ENCODE measurements around the gene SLC35E1. TPM values are rescaled to one million over a fixed set of nuclear protein-coding genes. Genes with fewer than 3 reads are reported as not detected.

The SLC35E1 gene
- total RNA-seq, 1 experiment from 2014 or later: 49.1 TPM

- H3K27me3 ChIP-seq (ENCODE audit: insufficient read depth, low read length): no peaks in the 10 kb centered on the region
- ATAC-seq (no peak), DNase-seq (ENCODE audit: low read depth, low spot score) (no peak)
- no peak overlapping the region for H3K27ac ChIP-seq (ENCODE audit: low read depth, low read length)
- intact Hi-C loops (cut with micrococcal nuclease): no loop called here
- H3K4me1 ChIP-seq (ENCODE audit: control insufficient read depth in 1 of 2, insufficient read depth in 2 of 2, low read length in 2 of 2): peaks cover 8 to 27% of the 10 kb centered on the region in 2 experiments
- CTCF ChIA-PET: no interaction called here
- H3K9me2 ChIP-seq (ENCODE audit: insufficient read depth): no peaks in the 10 kb centered on the region
- TF ChIP-seq ZNF274 (IDR thresholded peaks at IDR 0.05; ENCODE audit: low read depth, low read length) (no peak), POLR2A (IDR thresholded peaks at IDR 0.05; ENCODE audit: borderline replicate concordance, extremely low read depth, insufficient read depth, insufficient read length) (no peak), ZFX (IDR thresholded peaks at IDR 0.05) (no peak), EZH2phosphoT487 (IDR thresholded peaks at IDR 0.05; ENCODE audit: borderline replicate concordance) (no peak), FOSL1 (IDR thresholded peaks at IDR 0.05; ENCODE audit: low read depth) (no peak), JUND (IDR thresholded peaks at IDR 0.05) (no peak), YY1 (IDR thresholded peaks at IDR 0.05; ENCODE audit: extremely low read depth, insufficient replicate concordance, low read depth, low read length) (no peak), RAD21 (IDR thresholded peaks at IDR 0.05; ENCODE audit: low read depth) (no peak), CBX3 (IDR thresholded peaks at IDR 0.05; ENCODE audit: low read depth) (no peak), ZBTB33 (IDR thresholded peaks at IDR 0.05; ENCODE audit: extremely low read depth, insufficient replicate concordance, low read length) (no peak), ELF1 (IDR thresholded peaks at IDR 0.05; ENCODE audit: borderline replicate concordance, low read depth) (no peak), SIN3A (IDR thresholded peaks at IDR 0.05; ENCODE audit: low read depth) (no peak), SRF (IDR thresholded peaks at IDR 0.05; ENCODE audit: low read depth) (no peak), SP1 (IDR thresholded peaks at IDR 0.05; ENCODE audit: low read depth) (no peak), EGR1 (IDR thresholded peaks at IDR 0.05; ENCODE audit: low read depth) (no peak), CTCF (IDR thresholded peaks at IDR 0.05 in 2 of 3, conservative IDR thresholded peaks at IDR 0.05 in 1 of 3; ENCODE audit: borderline replicate concordance in 1 of 3, insufficient read depth in 1 of 3, low read depth in 2 of 3, low read length in 2 of 3) (no peak)
- TF ChIP-seq, protein P1, sequence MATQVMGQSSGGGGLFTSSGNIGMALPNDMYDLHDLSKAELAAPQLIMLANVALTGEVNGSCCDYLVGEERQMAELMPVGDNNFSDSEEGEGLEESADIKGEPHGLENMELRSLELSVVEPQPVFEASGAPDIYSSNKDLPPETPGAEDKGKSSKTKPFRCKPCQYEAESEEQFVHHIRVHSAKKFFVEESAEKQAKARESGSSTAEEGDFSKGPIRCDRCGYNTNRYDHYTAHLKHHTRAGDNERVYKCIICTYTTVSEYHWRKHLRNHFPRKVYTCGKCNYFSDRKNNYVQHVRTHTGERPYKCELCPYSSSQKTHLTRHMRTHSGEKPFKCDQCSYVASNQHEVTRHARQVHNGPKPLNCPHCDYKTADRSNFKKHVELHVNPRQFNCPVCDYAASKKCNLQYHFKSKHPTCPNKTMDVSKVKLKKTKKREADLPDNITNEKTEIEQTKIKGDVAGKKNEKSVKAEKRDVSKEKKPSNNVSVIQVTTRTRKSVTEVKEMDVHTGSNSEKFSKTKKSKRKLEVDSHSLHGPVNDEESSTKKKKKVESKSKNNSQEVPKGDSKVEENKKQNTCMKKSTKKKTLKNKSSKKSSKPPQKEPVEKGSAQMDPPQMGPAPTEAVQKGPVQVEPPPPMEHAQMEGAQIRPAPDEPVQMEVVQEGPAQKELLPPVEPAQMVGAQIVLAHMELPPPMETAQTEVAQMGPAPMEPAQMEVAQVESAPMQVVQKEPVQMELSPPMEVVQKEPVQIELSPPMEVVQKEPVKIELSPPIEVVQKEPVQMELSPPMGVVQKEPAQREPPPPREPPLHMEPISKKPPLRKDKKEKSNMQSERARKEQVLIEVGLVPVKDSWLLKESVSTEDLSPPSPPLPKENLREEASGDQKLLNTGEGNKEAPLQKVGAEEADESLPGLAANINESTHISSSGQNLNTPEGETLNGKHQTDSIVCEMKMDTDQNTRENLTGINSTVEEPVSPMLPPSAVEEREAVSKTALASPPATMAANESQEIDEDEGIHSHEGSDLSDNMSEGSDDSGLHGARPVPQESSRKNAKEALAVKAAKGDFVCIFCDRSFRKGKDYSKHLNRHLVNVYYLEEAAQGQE (IDR thresholded peaks at IDR 0.05; ENCODE audit: low read depth): no peak
- TF ChIP-seq, protein P2, sequence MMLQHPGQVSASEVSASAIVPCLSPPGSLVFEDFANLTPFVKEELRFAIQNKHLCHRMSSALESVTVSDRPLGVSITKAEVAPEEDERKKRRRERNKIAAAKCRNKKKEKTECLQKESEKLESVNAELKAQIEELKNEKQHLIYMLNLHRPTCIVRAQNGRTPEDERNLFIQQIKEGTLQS (IDR thresholded peaks at IDR 0.05): no peak
- H3K4me3 ChIP-seq (replicated peaks in 1 of 2; ENCODE audit: low read depth in 1 of 2, low read length in 2 of 2): no peak overlapping the region
- H3K9ac ChIP-seq (ENCODE audit: low read length): no peak overlapping the region
- RAD21 ChIA-PET (ENCODE audit: low non-redundant PET in 1 of 2, low total read pairs in 2 of 2, uncharacterized antibody in 2 of 2, unreplicated experiment in 2 of 2): no interaction called here
- no peak overlapping the region for H2AFZ ChIP-seq (ENCODE audit: low read depth, low read length, poor library complexity, severe bottlenecking)
- no peaks in the 10 kb centered on the region for H4K20me1 ChIP-seq (ENCODE audit: insufficient read depth)
- H3K79me2 ChIP-seq (ENCODE audit: insufficient read depth, low read length): peaks cover 40% of the 10 kb centered on the region
- no peaks in the 10 kb centered on the region for H3K9me3 ChIP-seq (ENCODE audit: control insufficient read depth in 1 of 2, insufficient read depth in 1 of 2, low read depth in 1 of 2, low read length in 2 of 2)
- no peak overlapping the region for H3K4me2 ChIP-seq (ENCODE audit: low read length)
- POLR2A ChIA-PET: no interaction called here
- peaks cover 26 to 45% of the 10 kb centered on the region in 2 experiments for H3K36me3 ChIP-seq (ENCODE audit: control insufficient read depth in 1 of 2, insufficient read depth in 2 of 2, low read length in 2 of 2)
- no TSS peak for BruUV-seq (replicated peaks)
Observed at GRCh38 chr19:16566161-16566560, 6.1 kb downstream of the SLC35E1 start.
